Measurements from ENCODE around the gene GJB6. TPM values are rescaled to one million over a fixed set of nuclear protein-coding genes. Genes with fewer than 3 reads are reported as not detected.

GJB6 gene
- total and polyA plus RNA-seq, 2 of the 4 experiments (the other 2 are of a cell fraction), result not detected

GRCh38 chr13:20227730-20228129, 4.4 kb downstream of the GJB6 start:
- H4K20me1 ChIP-seq (ENCODE audit: insufficient read depth, low read length), result no peaks in the 10 kb centered on the region
- no peak overlapping the region for H3K4me2 ChIP-seq (ENCODE audit: low read depth, low read length)
- in situ Hi-C loops (cut with MboI; ENCODE audit: low sequenced_read_pairs), result no loop called here
- ChIA-PET POLR2A (ENCODE audit: unreplicated experiment) (no interaction called here), CTCF (no interaction called here)
- no peak overlapping the region for H3K4me3 ChIP-seq (ENCODE audit: insufficient read depth, low read depth, low read length)
- no peak overlapping the region for H3K56ac ChIP-seq (ENCODE audit: extremely low read depth, insufficient read depth, low read length)
- H3K79me1 ChIP-seq (ENCODE audit: low read depth in 1 of 2, low read length in 2 of 2), result no peaks in the 10 kb centered on the region
- H2AK5ac ChIP-seq (ENCODE audit: low read depth, low read length), result no peak overlapping the region
- H4K91ac ChIP-seq (ENCODE audit: insufficient read depth, low read depth, low read length), result no peak overlapping the region
- no peak overlapping the region for H2BK20ac ChIP-seq (ENCODE audit: low read depth, low read length)
- H2AFZ ChIP-seq (replicated peaks; ENCODE audit: low read length, poor library complexity), result no peak overlapping the region
- TF ChIP-seq FOS (IDR thresholded peaks at IDR 0.05; ENCODE audit: low read depth, low read length) (no peak), SMC3 (IDR thresholded peaks at IDR 0.05; ENCODE audit: low read depth, low read length) (no peak), RFX5 (IDR thresholded peaks at IDR 0.05; ENCODE audit: low read depth, low read length) (no peak), MAFK (IDR thresholded peaks at IDR 0.05; ENCODE audit: low read depth, low read length) (no peak), CHD1 (IDR thresholded peaks at IDR 0.05; ENCODE audit: low read depth, low read length) (no peak), CEBPB (IDR thresholded peaks at IDR 0.05; ENCODE audit: low read depth, low read length) (no peak), NFE2L2 (IDR thresholded peaks at IDR 0.05; ENCODE audit: low read depth, low read length) (no peak), POLR2A (IDR thresholded peaks at IDR 0.05; ENCODE audit: low read depth, low read length) (no peak), MXI1 (IDR thresholded peaks at IDR 0.05; ENCODE audit: borderline replicate concordance, low read depth, low read length) (no peak), CTCF (conservative IDR thresholded peaks at IDR 0.05; ENCODE audit: low read depth, low read length) (no peak), BHLHE40 (IDR thresholded peaks at IDR 0.05; ENCODE audit: low read depth, low read length) (no peak)
- H3K4ac ChIP-seq (ENCODE audit: low read depth, low read length), result no peak overlapping the region
- no CpG with 5 or more reads among the region's 6 CpGs for WGBS, 2 experiments (ENCODE audit: extremely low coverage in 2 of 2, insufficient read length in 1 of 2)
- dilution Hi-C loops (cut with HindIII; ENCODE audit: low sequenced_read_pairs, unreplicated experiment), result no loop called here
- H3K18ac ChIP-seq (ENCODE audit: low read depth, low read length), result no peak overlapping the region
- no peaks in the 10 kb centered on the region for H3K9me1 ChIP-seq (ENCODE audit: insufficient read depth, low read length)
- H4K5ac ChIP-seq (ENCODE audit: low read depth, low read length), result no peak overlapping the region
- no TSS peak for BruUV-seq (replicated peaks)
- no peak overlapping the region for H2BK120ac ChIP-seq (ENCODE audit: low read depth, low read length)
- no peak overlapping the region for H3K23ac ChIP-seq (ENCODE audit: low read depth, low read length)
- DNase-seq, result no peak
- no peaks in the 10 kb centered on the region for H3K4me1 ChIP-seq (ENCODE audit: control insufficient read depth, insufficient read depth, low read length)
- H3K14ac ChIP-seq (replicated peaks; ENCODE audit: low read depth, low read length), result no peak overlapping the region
- no peak overlapping the region for H2BK15ac ChIP-seq (ENCODE audit: low read depth, low read length)
- peaks cover 64% of the 10 kb centered on the region for H3K27me3 ChIP-seq (ENCODE audit: control insufficient read depth, insufficient read depth, low read length)
- H2BK5ac ChIP-seq (ENCODE audit: low read depth, low read length, poor library complexity, severe bottlenecking), result no peak overlapping the region
- no peak overlapping the region for H3K9ac ChIP-seq (ENCODE audit: low read depth, low read length)
- no peaks in the 10 kb centered on the region for H3K36me3 ChIP-seq (ENCODE audit: control insufficient read depth, insufficient read depth, low read length)
- no peaks in the 10 kb centered on the region; the same call in 1 of the 2 replicates for H3K9me3 ChIP-seq (ENCODE audit: control insufficient read depth, insufficient read depth, low read length)
- no peak overlapping the region for H2AK9ac ChIP-seq (replicated peaks; ENCODE audit: low read depth, low read length, poor library complexity)
- intact Hi-C loops (cut with micrococcal nuclease), result no loop called here
- no peak overlapping the region for H4K8ac ChIP-seq (ENCODE audit: low read depth in 2 of 2, low read length in 2 of 2)
- no peak overlapping the region for H3K27ac ChIP-seq (ENCODE audit: insufficient read depth, low read length)
- ATAC-seq (ENCODE audit: low read depth), result no peak

Data from IMR-90 (cell line).